ENCODE measurements around the gene KANSL1L.

DNA sequence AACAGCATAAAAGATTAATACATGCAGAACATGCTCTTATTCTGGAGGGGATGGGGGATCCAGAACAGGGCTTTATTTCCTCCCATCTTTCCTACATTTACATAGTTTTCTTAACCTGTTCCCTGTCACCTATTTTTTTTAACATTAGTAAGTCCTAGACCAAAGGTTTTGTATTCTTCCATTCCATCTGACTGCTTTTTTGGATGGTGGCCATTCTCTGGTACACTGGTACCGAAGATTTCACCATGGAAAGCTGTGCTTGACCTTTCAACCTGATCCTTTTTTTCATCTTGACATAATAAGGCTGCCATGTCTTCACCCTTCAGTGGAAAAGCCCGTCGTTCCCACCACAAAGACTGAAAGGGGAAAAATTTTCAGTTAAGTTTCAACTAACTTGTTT lies 148.4 kb downstream of the KANSL1L start:
- TF ChIP-seq CTCF (IDR thresholded peaks at IDR 0.05) (no peak), POLR2A (IDR thresholded peaks at IDR 0.05) (no peak)

Measured in heart left ventricle (tissue), 13 donors.